RWPE1 (cell line): ENCODE results near the gene KCTD19.
A peak's percentile ranks its signal among the peaks of the same experiment; 100 is the strongest.

Source experiments
- CTCF ChIA-PET: fragments of 350-600 bp; sonication (Branson Sonifier 250); formaldehyde crosslinking; extraction: SDS; loops from one replicate; lab custom pipeline; 2021; lab: Yijun Ruan, JAX
- POLR2A ChIA-PET: fragments of 400-600 bp; formaldehyde crosslinking; extraction: SDS; loops from one replicate; lab custom pipeline; 2020; ENCODE audit warnings: antibody characterized with exemption; ENCODE audit not compliant: low non-redundant PET; lab: Yijun Ruan, JAX
- DNase-seq: peaks from one replicate; pipeline ENCODE4 v3.0.0; 2012; ENCODE audit warnings: low spot score
- H3K27ac ChIP-seq: fragments of 450-650 bp; 2 replicates; pipeline ENCODE4 v1.5.1; 2017
- CTCF ChIP-seq: fragments of 450-650 bp; conservative IDR thresholded peaks from 2 replicates; pipeline ENCODE4 v1.5.1; 2017; ENCODE audit warnings: low read depth, mild to moderate bottlenecking

KCTD19 gene

GRCh38 chr16:67329901-67330300 is 3.4 kb upstream of the KCTD19 start:
- H3K27ac ChIP-seq: no peak overlapping the region
- TF ChIP-seq CTCF: no peak
- CTCF ChIA-PET: no interaction called here

DNA sequence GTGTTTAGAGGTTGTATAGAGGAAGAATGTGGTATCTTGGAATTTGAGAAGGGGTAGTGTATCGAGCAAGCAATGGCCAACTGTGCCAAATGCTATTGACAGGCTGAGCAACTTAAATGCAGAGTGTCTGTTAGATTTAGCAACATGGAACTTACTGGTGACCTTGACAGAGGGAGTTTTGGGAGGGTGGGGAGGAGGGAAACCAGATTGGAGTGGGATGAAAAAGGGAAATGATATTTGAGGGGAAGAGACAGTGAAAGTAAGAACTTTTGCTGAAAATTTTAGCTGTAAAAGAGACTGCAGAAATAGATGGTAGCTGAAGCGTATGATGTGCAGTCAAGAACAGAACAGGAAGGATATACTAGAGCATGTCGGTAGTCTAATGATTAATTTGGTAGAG is 1.2 kb upstream of the KCTD19 start:
- CTCF ChIA-PET: interaction anchor here (0.6 kb wide), 1 partner anchor 84 kb away, joined by 3 read pairs; no protein-coding TSS in a partner anchor
- no peak for DNase-seq
- no peak overlapping the region for H3K27ac ChIP-seq
- POLR2A ChIA-PET: no interaction called here
- no peak for TF ChIP-seq CTCF

More at GRCh38 chr16:67329901-67330300, 3.4 kb upstream of the KCTD19 start:
- DNase-seq: no peak
- POLR2A ChIA-PET: no interaction called here

DNA sequence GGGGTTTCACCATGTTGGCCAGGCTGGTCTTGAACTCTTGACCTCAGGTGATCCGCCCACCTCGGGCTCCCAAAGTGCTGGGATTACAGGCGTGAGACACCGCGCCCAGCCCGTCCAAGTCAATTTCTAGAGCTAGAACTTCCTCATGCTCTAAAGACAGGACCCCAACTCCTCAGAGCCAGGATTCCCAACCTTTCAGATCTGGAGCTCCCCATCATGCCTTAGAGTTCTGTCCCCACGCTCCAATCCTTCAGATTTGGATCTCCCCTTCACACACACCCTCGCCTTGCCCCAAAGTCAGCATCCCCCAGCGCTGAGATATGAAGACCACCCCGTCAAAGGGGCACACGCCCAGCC is 448 bp downstream of the KCTD19 start:
- H3K27ac ChIP-seq: no peak overlapping the region
- ChIA-PET CTCF (interaction anchor here (0.5 to 0.6 kb wide), 4 partner anchors 19 to 83 kb away, joined by 3 to 5 read pairs (median 4); no protein-coding TSS in a partner anchor), POLR2A (no interaction called here)
- no peak for TF ChIP-seq CTCF
- no peak for DNase-seq

DNA sequence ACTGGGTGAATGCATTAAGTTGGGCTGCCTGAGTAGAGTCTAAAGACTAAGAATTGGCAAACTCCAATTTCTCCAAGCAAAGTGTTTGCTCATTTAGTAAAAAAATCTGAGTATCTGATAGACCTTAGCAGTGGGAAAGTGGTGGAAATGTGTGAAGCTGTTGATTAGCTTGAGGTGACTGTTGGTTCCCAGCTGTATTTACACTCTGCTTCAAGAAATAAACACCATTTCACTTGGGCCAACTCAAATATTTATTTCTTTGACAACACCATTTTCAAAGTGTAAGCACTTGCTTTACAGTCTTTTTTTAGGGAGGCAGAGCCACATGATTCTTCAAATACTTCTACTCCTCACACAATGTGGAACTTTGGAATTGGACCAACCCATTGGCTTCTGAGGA is 8.7 kb downstream of the KCTD19 start:
- CTCF ChIA-PET: interaction anchor here (0.8 kb wide), 1 partner anchor 244 kb away, joined by 3 read pairs; the partner anchor contains the start of gene CTCF

DNA sequence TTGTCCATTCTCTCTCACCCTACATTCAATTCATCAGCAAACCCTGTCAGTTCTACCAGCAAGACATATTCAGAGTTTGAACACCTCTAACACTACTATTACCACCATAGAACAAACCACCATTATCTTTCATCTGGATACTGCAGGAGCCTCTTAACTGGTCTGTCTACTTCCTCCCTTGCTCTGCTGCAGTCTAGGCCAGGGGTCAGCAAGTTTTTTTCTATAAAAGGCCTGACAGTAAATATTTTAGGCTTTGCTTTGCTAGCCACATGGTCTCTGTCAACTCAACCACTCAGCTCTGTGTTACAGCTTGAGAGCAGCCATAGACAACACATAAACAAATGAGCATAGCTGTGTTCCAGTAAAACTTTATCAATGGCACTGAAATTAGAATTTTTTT is 13.8 kb downstream of the KCTD19 start:
- ChIA-PET CTCF (no interaction called here), POLR2A (no interaction called here)
- DNase-seq: no peak
- TF ChIP-seq CTCF: no peak
- no peak overlapping the region for H3K27ac ChIP-seq

More for the DNA sequence above, 8.7 kb downstream of the KCTD19 start:
- TF ChIP-seq CTCF: no peak
- POLR2A ChIA-PET: no interaction called here
- no peak overlapping the region for H3K27ac ChIP-seq
- no peak for DNase-seq

DNA sequence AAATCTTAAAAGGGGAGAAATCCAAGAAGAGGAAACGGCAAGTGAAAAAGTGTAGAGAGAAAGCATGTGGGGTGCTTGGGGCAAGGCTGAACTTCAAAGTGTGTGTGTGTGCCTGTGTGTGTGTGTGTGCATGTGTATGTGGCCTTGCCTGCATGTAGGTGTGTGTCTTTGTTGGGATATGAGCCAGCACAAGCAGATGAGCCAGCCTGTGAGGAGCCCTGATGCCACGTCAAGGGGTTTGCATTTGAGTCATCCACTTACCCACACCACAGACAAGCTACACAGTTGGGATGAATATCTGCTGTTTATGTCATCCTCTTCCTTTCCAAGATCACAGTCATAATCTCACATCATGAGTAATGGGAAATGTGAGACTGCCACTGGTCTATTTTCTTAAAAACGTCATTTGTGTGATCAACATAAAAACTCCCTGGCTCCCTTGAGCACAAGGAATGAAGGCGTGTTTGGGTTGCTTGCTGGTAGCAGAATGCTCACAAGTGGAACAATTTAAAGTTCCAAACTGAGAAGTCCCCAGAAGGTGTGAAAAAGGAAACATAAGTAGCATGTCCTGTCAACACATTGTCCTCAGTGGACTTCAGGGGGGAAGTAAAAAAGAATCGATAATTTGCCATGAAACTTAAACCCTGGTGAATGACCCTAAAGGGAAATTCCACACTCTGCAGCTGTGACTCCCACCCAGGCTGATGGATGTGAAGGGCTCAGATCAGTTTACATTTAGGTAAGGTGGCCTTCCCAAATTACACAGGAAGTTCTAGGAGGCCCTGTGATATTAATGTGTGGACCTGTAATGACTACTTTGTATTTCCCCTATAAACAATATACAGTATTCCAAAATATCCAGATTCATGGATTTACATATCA is 14.7 kb downstream of the KCTD19 start:
- CTCF ChIA-PET: interaction anchor here (0.6 kb wide), 1 partner anchor 202 kb away, joined by 3 read pairs; no protein-coding TSS in a partner anchor

More for the DNA sequence above, 14.7 kb downstream of the KCTD19 start:
- peak; percentile 96 for DNase-seq
- no peak for TF ChIP-seq CTCF
- peak overlapping the region; percentile 60 for H3K27ac ChIP-seq
- POLR2A ChIA-PET: no interaction called here
